Non-pigmented ciliary epithelial cell (primary cell): Measurements from ENCODE around the gene APOBEC2.
"Not testable (repeated sequence)": the region's sequence is repeated elsewhere in the genome, so short reads cannot be mapped to it uniquely, and the experiment has no call there.

Source experiments
- DNase-seq: peaks from one replicate; pipeline ENCODE4 v3.0.0-alpha.2; 2010; ENCODE audit warnings: low read depth

APOBEC2 gene

DNA sequence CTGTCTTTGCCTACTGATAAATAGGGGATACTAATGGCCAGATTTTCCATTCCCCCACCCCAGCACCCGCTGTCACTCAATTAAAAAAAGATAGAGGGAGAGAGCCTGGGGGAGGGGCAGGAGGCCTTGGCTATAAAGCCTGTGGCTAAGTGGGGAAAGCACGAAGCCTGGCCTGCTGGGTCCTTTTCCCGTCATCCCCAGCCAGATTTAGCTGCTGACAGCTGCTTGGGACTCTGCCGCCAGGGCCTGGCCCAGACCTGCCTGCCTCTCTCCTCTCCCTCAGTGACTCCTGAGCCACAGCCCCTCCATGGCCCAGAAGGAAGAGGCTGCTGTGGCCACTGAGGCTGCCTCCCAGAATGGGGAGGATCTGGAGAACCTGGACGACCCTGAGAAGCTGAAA lies at the start of gene APOBEC2:
Gene APOBEC2, plus strand, starts transcription at position 162 of the 400 bp plus-strand sequence. Its CDS starts 146 bp downstream, at position 308.
- no peak for DNase-seq

DNA sequence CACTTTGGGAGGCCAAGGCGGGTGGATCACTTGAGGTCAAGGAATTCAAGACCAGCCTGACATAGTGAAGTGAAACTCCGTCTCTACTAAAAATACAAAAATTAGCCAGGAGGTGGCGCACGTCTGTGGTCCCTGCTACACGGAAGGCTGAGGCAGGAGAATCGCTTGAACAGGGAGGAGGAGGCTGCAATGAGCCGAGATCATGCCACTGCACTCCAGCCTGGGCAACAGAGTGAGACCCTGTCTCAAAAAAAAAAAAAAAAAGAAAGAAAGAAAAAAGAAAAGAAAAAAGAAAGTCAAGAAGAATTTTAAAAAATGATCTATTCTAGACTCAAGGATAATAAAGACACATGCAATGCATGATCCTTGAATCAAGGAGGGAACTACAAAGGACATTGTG lies 46.8 kb upstream of the APOBEC2 start:
- DNase-seq, result not testable (repeated sequence)

DNA sequence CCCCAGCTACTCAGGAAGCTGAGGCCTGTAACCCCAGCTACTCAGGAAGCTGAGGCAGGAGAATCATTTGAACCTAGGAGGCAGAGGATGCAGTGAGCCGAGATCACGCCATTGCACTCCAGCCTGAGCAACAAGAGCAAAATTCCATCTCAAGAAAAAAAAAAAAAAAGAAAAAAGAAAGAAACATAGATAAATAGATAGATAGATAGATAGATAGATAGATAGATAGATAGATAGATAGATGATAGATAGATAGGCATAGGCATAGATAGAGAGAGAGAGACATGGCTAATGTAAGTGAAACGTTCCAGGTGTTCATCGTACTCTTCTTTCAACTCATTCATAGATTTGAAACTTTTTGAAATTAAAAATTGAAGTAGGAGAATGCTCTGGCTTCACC lies 46.0 kb upstream of the APOBEC2 start:
- not testable (repeated sequence) for DNase-seq

DNA sequence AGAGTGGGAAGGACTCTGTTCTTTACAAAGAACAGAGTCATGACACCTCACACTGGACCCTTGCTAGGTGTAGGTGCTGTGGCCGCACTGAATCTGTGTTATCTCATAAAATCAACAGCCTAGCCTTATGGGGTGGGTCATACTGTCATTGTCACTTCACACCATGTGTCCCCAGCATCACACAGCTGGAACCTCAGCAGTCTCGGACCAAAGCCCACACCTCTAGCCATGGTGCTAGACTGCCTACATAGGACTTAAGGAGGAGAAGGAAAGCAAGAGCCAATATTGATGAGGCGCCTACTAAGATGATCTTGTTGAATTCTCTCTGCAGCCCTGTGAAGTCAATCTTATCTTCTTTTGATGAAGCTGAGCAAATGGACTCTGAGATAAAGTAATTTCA lies 45.0 kb upstream of the APOBEC2 start:
- DNase-seq, result no peak

DNA sequence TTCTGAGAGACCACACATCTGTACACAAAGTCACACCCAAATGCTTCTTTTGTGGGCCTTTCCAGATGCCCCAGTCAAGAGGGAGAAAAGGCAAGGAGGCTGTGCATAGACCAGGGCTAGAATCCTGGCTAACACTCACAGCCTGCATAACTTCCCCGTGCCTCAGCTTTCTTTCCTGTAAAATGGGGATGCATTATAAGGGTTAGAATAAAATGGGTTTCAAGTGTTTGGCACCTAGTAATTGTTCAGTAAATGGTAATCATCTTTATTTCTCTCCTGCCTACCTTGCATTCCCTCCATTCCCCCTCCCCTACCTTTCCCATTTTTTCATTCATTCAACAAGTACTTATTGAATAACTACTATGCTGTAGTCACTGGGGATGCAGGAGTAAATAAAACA lies 43.3 kb upstream of the APOBEC2 start:
- DNase-seq, result no peak

DNA sequence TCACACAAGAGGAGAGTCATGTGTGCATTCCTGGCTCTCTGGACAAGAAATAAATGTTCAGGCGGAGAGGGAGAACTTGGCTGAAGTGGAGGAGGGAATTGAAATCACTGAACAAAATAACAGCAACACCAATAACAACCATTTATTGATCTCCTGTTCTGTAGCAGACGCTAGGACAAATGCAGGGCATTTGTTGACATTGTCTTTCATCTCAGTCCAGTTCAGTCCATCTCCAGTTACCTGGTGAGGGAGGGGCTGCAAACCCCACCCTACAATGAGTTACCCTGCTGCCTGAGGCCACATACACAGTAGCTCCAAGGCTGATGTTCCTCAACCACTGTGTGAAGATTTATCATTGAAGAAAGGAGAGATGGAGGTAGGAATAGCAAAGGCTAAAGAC lies 41.3 kb upstream of the APOBEC2 start:
- no peak for DNase-seq

DNA sequence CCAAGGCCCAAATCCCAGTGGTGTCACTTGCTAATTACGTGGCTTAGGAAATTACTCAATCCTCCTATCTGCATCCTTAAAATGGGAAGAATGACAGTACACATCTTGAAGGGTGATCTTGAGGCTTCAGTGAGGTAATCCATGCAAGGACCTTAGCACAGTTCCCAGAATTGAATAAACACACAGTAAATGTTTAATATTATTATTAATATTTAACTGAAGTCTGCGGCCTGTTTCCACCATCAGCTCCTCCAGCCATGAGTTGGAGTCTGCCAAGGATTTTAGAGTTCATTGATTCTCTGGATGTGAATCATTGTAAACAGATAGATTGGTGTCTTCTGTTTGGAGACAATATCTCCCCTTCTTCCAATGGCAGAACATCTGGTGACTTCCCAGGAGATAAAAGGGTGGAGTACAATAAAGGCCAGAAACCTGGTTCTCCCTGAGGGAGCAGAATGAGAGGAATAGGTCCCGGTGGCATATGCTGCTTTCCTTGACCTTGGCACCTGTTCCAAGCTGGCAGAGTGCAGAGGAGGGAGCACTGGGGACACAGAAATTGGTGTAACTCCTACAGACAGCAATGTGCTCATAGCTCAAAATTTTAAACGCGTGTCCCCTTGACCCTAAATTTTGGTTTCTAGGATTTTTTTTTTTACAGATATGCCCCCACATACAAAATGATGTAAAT lies 39.4 kb upstream of the APOBEC2 start:
- DNase-seq, result no peak

DNA sequence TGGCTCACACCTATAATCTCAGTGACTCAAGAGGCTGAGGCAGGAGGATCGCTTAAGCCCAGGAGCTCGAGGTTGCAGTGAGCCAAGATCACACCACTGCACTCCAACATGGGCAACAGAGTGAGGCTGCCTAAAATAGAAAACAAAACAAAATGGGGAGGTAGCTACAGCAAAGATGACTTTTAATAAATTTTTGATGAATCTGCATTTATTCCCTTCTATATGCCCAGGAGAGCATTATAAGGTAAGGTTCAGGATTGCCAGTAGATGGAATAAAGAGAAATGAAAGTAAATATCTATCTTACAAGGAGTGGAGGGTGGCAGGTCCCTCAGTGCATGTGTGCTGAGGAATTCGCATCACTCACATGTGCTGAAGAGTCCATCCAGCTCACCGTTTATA lies 38.2 kb upstream of the APOBEC2 start:
- DNase-seq, result no peak

DNA sequence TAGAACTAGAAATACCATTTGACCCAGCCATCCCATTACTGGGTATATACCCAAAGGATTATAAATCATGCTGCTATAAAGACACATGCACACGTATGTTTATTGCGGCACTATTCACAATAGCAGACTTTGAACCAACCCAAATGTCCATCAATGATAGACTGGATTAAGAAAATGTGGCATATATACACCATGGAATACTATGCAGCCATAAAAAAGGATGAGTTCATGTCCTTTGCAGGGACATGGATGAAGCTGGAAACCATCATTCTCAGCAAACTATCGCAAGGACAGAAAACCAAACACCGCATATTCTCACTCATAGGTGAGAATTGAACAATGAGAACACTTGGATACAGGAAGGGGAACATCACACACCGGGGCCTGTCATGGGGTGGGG lies 37.1 kb upstream of the APOBEC2 start:
- DNase-seq, result not testable (repeated sequence)

DNA sequence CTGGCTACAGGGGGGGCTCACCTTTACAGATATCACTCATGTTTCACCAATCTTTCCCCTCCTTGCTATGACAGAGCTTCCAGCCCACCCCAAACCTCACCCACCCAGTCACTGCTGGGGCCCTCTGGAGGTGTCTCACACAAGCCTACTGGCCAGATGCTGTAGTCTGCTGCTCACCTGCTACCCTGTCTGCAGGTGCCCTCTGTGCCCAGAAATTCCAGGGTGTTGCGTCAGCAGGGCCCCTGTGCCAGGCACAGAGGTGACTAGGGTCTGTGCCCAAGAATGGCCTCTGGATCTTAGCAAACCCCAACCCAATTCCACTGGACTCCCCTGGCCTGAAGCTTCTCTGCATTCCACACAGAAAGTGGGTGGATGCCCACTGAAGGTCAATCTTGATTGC lies 35.3 kb upstream of the APOBEC2 start:
- no peak for DNase-seq

DNA sequence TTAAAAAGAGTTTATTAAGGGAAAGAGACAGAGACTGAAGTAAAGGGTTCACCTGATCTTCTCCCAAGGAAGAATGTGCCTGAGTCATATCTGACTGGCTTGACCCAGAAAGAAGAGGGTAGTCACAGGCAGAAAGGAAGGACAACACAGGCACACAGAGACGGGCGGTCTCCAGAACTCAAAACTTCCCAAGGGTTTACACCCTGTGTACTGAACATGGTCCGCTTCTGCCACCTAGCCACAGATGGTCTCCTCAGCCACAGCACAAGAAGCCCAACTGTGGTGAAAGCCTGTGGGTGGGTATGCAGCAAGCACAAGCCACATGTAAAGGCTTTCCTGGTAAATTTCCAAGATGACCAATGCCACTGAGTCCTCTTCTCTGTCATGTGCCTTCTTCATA lies 31.2 kb upstream of the APOBEC2 start:
- no peak for DNase-seq

DNA sequence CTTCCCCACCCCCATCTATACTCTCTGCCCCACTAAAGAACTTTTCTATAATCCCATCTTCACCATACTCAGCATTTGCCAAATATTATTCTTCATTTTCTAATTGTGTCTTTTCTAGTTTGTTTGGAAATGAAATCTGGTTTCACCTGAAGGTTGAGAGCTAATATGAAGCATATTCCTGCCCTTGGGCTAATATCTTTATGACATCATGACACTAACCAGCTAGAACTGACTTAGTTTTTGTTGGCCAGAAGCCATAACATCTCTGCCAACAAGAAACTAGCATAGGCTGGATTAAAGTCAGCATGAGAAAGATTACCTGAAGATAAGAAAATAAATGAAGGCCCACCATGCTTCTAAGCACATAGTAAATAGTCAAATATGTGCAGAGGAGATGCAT lies 30.7 kb upstream of the APOBEC2 start:
- no peak for DNase-seq

DNA sequence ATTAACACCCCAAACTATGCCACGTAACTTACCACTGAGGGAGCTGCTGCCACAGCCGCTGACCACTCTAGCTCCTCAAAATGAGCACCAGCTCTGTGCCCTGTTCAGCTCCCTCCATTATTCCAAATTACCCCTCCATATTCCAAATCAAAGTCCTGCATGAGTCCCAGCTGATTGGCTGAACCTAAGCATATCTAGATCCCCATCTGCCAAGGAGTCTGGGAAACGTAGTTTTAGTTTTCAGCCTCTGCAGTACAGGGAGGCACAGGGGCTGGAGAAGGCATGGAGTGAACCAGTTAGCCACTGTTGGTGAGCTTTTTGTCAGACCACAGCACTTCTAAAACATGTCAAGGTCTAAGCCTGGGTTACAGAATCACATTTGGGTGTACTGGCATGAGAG lies 29.9 kb upstream of the APOBEC2 start:
- no peak for DNase-seq

DNA sequence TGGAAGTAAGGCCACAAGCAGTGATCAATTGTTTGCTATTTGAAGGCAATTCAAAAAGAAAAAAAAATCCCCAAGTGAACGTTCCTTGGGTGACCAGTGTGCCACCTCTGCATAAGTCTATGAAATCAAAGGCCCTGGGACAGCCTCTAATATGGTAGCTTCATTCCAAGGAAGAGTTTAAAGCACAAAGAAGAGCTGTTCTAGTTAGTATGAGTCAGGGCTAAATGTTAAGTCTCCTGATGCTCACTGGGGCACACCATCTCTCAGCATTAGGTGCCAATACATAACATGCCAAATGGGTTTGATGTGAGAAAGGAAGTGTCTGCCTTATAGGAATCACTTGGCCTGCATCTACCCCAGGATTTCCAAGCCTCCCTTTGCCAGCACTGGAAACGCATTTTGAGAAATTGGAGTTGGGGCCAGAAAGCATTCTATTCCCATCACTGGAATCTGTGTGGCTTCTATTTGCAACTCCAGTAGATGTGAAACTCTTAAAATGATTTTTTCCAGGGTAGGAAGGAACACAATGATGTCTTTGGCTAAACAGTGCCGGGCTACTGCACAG lies 27.0 kb upstream of the APOBEC2 start:
- DNase-seq, result no peak

DNA sequence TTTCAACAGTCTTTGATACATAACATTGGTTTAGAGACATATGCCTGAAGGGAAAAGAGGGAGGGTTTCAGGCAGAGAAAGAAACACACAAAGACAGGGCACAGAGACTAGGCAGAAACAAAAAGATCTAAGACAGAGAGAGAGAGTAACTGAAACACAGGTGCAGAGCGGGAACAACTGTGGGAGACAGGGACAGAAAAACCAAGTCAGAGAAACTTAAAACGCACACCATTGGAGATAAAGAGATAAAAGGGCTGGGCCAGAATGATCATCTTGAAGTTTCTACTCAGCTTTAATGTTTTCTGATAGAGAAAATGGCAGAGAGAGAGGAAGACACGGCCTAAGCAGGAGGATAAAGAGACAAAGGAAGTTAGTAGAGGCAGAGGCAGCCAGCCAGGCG lies 25.8 kb upstream of the APOBEC2 start:
- DNase-seq, result no peak

DNA sequence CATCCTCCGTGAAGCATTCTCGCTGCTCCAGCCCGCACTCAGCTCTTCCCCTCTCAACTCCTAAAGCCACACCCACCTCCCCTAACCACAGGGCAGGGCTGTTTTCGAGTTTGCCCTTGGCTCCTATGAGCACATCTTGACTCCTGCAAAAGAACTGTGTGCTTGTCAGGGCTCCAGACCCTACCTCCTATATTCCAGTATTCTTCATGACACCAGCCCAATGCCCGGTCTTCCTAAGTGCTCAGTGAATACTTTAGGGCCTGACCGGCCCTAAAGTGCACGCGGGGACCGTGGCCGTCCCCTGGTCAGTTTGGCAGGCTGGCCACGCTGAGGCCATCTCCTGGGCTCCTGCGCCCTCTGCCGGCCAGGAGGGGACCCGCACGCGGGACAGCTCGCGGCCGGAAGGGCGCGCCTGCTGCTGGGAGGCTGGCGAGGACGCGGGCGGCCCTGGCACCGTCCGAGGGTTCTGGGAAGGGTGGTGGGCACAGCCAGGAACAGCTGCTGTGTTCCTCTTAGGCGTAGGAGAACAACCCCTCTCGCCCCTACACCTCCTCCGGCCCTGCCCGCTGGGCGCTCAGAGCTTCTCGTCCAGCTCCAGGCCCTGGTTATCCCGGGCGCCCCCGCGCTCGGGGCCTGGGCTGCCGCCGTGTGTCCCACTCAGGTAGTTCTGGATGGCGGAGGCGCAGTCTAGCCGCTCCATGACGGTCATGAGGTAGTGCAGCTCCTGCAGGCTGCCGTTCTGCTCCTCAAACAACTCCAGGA lies 25.0 kb upstream of the APOBEC2 start:
- DNase-seq, result no peak

DNA sequence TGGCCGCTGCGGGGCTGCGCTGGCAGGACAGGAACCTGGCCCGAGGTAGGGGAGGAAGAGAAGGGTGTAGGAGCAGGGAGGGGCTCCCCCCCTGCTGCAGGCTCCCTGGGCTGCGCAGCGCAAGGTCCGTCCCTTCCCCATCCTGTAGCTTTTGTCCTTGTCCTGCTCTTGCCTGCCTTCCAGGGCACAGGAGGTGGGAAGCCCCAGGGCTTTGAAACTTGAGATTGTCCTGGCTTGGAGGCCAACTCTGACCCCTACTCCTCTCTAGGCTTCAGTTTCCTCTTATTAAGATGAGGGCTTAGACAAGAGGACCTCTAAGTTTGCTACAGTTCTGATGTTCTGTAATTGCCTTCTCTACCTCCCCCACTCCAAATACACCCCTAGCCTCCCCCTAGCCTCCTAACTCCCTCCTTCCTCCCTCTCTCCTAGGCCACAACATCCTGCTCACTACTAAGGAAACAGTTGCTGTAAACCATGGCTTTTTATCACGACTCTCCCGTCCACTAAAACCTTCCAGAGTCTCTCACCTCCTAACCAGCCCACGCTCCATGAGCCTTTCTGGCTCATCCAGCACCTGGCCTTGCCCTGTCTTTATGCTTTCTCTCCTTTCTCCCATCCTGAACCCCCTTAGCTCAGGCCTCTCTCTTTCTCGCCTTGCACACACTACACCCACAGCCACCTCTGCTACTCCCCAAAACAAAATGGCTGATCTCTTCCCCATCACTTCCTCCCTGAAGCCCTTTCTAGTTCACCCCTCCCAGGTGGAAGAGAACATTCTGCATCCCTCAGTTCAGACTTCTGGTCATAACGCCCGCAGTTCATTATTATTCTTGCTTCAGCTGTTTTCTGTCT lies 24.2 kb upstream of the APOBEC2 start:
- DNase-seq, result no peak

DNA sequence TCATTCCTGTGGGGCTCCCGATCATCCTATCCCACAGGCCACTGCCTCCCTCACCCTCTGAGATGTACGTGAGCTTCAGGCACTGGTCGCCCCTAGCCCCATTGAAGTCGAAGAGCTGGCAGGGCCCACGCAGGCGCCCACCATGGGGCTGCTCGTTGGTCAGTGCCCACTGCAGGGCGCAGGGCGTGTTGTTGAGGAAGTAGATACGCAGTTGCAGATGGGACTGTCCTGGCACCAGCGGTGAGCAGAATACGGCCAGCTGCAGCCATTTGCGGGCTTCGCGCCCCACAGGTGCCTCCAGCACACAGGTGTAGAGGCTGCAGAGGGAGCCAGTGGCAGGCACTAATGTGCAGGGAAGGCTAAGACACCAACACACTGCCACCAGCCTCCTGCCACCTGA lies 20.2 kb upstream of the APOBEC2 start:
- DNase-seq, result no peak

DNA sequence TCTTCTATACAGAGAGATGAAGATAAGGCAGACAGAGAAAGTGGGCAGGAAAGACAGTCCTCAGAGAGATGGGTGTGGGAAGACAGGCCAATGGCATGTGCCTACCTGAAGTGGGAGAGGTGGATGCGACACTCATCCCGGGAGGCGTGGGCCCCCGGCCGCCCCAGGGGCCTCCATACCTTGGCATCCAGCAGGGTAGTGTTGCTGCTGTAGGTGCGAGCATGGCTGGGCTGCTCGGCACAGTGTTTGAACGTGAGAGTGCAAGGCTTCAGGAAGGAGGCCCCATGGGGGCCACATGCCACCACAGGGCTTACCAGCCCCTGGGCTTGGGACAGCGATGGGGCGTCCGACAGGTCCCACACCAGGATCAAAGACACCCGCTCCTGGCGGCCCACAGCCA lies 19.2 kb upstream of the APOBEC2 start:
- DNase-seq, result no peak

DNA sequence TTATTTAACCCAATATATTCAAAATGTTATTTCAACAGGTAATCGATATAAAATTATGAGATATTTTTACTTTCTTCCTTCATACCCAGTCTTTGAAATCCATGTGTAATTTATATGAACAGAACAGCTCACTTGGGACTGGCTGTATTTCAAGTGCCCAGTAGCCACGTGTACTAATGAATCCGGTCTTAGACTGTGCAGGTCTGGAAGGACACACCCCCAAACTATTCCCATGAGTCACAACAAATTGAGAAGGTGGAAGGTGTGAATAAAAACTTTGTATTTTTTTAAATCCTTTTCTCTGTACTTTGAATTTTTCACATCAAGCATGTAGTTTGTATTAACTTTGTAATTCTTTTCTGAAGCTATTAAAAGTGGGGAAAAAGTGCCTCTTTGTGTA lies 16.8 kb upstream of the APOBEC2 start:
- no peak for DNase-seq

DNA sequence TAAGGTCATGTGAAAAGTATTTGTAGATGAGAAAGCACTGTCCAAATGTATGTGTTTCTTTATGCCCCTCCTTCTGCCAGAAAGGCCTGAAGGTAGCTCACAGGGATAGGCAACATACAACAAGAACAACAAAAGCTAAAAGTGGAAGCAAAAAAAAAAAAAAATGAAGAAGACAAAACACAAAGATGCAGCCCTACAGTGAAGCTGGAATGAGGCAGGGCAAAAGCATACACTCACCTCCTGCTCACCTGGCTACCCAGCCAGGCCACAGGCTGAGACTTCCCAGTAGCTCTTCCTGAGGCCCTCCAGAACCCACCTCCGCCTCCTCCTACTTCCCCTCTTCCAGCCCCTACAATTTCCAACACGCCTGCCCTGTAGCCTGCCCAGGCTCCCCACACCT lies 16.4 kb upstream of the APOBEC2 start:
- no peak for DNase-seq

DNA sequence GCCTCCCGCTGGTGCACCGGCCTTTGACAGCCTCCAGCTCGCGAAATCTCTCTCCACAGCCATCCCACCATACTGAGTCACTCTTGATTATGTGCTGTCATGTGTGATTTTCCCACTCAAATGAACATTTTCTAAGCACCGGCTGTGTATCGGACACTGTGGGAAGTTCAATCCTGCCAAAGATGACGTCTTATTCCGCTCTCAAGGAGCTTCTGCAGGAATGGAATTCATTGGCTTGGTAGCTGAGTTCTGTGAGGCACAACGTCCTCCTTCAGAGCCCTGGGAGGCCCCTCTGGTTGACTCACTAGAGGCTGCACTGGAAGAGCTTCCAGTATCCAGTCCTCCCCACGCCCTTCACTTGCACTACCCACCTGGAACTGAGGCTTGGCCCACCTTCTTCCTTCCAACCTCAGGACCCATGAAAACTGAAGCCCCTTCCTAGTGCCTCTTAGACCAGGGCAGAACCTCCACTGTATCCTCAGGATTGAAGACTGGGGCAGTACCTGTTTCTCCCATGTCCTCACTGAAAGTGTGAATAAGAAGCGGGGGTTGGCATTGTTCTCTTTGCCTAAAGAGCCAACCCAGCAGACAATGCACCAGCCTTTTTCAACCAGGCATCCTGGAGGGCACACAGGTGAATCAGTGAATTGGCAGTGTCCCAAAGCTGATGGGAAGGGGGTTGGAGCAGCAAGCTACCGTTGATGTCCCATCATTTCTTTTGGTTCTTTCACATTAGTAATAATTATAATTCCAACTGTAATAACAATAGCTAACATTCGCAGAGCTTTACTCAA lies 15.7 kb upstream of the APOBEC2 start:
- DNase-seq, result no peak
